Adrenal gland (tissue), 12 donors: Measurements from ENCODE around the gene NUP98. TPM values are rescaled to one million over a fixed set of nuclear protein-coding genes. Genes with fewer than 3 reads are reported as not detected.

ENCODE experiments used
- DNase-seq, 7 donors: peaks; one replicate each; pipeline ENCODE4 v3.0.0-alpha.2; 2019 to 2020
- H3K27ac ChIP-seq, 5 donors: fragments of 200-600 bp; sonication (generic) in 4 of 5; 1 replicate in 3 of 5; 2 replicates in 2 of 5; pipeline versions ENCODE4 v1.5.1 to v1.8.0; 2016 to 2020; ENCODE audit warnings: mild to moderate bottlenecking in 1 of 5
- H3K27me3 ChIP-seq: fragments of 200-600 bp; 2 replicates; pipeline ENCODE4 v1.8.0; 2021
- H3K36me3 ChIP-seq, 2 donors: fragments of 200-600 bp; replicated peaks in 1 of 2; 1 replicate in 1 of 2; 2 replicates in 1 of 2; pipeline versions ENCODE4 v1.5.1 to v1.8.0; 2018 to 2022
- H3K4me1 ChIP-seq, 2 donors: fragments of 200-600 bp; replicated peaks in 1 of 2; 1 replicate in 1 of 2; 2 replicates in 1 of 2; pipeline versions ENCODE4 v1.5.1 to v1.8.0; 2018 to 2021
- H3K4me3 ChIP-seq, 4 donors: fragments of 200-600 bp; sonication (generic) in 3 of 4; one replicate each; pipeline ENCODE4 v1.5.1; 2016 to 2018
- H3K9me3 ChIP-seq, 3 donors: fragments of 200-600 bp; sonication (generic) in 1 of 3; replicated peaks in 1 of 3; 1 replicate in 2 of 3; 2 replicates in 1 of 3; pipeline versions ENCODE4 v1.5.1 to v1.8.0; 2016 to 2021
- CTCF ChIP-seq, 6 experiments: fragments of 450-650 bp in 4 of 6; fragments of 200-600 bp in 2 of 6; sonication (generic) in 1 of 6; IDR thresholded peaks; 1 replicate in 5 of 6; 2 replicates in 1 of 6; pipeline versions ENCODE4 v1.5.1 to v1.8.0; 2016 to 2021; ENCODE audit warnings: antibody characterized with exemption in 6 of 6, mild to moderate bottlenecking in 2 of 6, moderate library complexity in 1 of 6
- POLR2A ChIP-seq, 2 donors: fragments of 450-650 bp; IDR thresholded peaks; one replicate each; pipeline ENCODE4 v1.6.1; 2017; ENCODE audit warnings: antibody characterized with exemption in 2 of 2, mild to moderate bottlenecking in 2 of 2, moderate library complexity in 1 of 2
- WGBS, 4 donors: extraction: QIAGEN DNeasy Blood & Tissue Kit in 2 of 4; methylation state at CpG; one replicate each; pipeline versions ENCODE4 v1.1.5 to v1.1.7; 2013 to 2017; 5-methylcytosine and 5-hydroxymethylcytosine counted together
- intact Hi-C, 2 donors: fragments of 100-400 bp; cut with DNase I; formaldehyde crosslinking; loops; one replicate each; pipeline versions ENCODE4 v1.14.1 to v1.15.0; 2022 to 2023
- polyA plus RNA-seq, 3 donors: library from polyadenylated mRNA; stranded (reverse); fragments of 200-250 nt in 2 of 3; fragments of 350-450 nt in 1 of 3; fragmentation: Illumina TruSeq in 1 of 3; extraction: RNeasy Lipid Tissue Mini Kit (QIAGEN cat#74804) in 1 of 3; gene quantifications; one replicate each; pipeline ENCODE4 v1.2.3, GENCODE V29; 2013 to 2014
- total RNA-seq, 9 donors: library from RNA; depleted of rRNA in 4 of 9; stranded (reverse); fragments of >200 nt in 4 of 9; fragments of 120-200 nt in 1 of 9; fragmentation: NEBNext Ultra II Directional in 1 of 9; extraction: Animal tissue kit (Norgen Biotek cat#: 25700) in 1 of 9; gene quantifications; one replicate each; pipeline versions ENCODE4 v1.1.0 to v1.2.4, GENCODE V29; 2013 to 2023
- donor health status: healthy with polysubstance abuse.
- donor health status: Bipolar disorder and iron deficiency.
- donor health status: DM: yes; HTN: yes; CAD: no.
- donor health status: DM: no; HTN: no; CAD: no.
- donor health status: DM: no; HTN: no; CAD: no.
- donor health status: DM: yes; HTN: yes; CAD: no.

Gene NUP98
- total and polyA plus RNA-seq, 12 donors: 14.6 to 226 (median 56.9) TPM

DNA sequence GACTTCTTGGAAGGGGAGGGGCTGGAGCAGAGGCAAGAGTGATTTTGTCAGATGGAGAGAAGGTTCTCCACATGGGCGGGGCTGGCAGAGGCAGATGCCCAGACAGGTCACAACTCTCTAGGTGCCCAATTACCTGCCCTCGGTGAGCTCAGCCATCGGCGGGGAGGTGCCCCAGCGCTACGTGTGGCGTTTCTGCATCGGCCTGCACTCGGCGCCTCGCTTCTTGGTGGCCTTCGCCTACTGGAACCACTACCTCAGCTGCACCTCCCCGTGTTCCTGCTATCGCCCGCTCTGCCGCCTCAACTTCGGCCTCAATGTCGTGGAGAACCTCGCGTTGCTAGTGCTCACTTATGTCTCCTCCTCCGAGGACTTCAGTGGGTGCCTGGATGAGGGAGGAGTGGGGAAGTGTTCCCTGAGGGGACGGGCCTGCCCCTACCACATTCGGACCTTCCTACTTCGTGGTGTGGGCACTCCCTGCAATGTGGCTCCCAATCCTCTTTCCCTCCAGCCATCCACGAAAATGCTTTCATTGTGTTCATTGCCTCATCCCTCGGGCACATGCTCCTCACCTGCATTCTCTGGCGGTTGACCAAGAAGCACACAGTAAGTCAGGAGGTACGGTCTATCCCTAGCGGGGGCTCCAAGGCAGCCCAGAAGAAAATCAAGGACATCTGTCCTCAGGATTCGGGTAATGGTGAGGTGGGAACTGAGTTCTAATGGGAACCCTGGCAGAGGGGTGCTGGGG is 26.6 kb upstream of the NUP98 start:
- Histone ChIP-seq H3K9me3 (no peaks in the 10 kb centered on the region), H3K4me1 (no peaks in the 10 kb centered on the region), H3K27ac (no peak overlapping the region), H3K27me3 (no peaks in the 10 kb centered on the region), H3K36me3 (peaks cover 0 to 19% of the 10 kb centered on the region in 2 donors), H3K4me3 (no peak overlapping the region)
- 95 to 97% (median 96%) methylated on average over 27 to 30 of the region's 30 CpGs for WGBS, 4 donors
- intact Hi-C loops: no loop called here
- TF ChIP-seq POLR2A (IDR thresholded peaks at IDR 0.05) (no peak), CTCF (IDR thresholded peaks at IDR 0.05) (no peak)
- no peak for DNase-seq

DNA sequence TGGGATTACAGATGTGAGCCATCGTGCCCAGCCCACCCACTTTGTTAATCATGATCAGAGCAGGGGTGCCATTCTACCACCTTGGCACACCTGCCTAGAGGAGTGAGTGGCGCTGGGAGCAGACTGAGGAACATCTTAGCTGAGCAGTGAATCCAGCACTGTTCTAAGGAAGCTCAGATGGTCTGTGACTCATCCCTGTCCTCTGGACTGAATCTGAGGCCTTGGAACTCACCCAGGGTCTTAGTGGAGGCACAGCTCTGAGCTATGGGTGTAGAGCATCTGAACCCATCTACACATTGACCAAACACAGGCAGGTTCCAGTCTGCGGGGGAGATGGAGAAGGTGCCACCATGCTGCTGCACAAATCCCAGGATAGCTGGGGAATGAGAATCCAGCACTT is 25.9 kb upstream of the NUP98 start:
- H3K27me3 ChIP-seq: no peaks in the 10 kb centered on the region

DNA sequence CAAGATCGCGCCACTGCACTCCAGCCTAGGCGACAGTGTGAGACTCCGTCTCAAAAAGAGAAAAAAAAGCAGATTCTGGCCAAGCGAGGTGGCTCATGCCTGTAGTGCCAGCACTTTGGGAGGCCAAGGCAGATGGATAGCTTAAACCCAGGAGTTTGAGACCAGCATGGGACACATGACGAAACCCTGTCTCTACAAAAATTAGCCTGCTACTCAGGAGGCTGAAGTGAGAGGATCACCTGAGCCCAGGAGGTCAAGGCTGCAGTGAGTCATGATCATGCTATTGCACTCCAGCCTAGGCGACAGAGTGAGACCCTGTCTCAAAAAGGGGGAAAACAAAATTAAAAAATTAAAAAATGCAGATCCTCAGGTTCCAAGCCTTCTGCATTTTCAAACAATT is 25.0 kb upstream of the NUP98 start:
- Histone ChIP-seq H3K27ac (no peak overlapping the region), H3K9me3 (no peaks in the 10 kb centered on the region), H3K27me3 (no peaks in the 10 kb centered on the region), H3K4me3 (no peak overlapping the region), H3K4me1 (no peaks in the 10 kb centered on the region), H3K36me3 (peaks cover 0 to 9% of the 10 kb centered on the region in 2 donors)
- WGBS, 4 donors: 88 to 94% (median 92%) methylated on average over 7 of the region's 7 CpGs
- intact Hi-C loops: no loop called here
- no peak for TF ChIP-seq CTCF (IDR thresholded peaks at IDR 0.05)
- DNase-seq: no peak

More for the DNA sequence above, 25.9 kb upstream of the NUP98 start:
- Histone ChIP-seq H3K9me3 (no peaks in the 10 kb centered on the region), H3K27ac (no peak overlapping the region), H3K4me3 (no peak overlapping the region), H3K4me1 (no peaks in the 10 kb centered on the region), H3K36me3 (peaks cover 0 to 19% of the 10 kb centered on the region in 2 donors)
- TF ChIP-seq CTCF (IDR thresholded peaks at IDR 0.05) (no peak), POLR2A (IDR thresholded peaks at IDR 0.05) (no peak)
- peak; percentile 41 to 67 (median 57) for DNase-seq
- 76 to 88% (median 81%) methylated on average over 2 to 3 of the region's 3 CpGs for WGBS, 4 donors
- intact Hi-C loops: no loop called here

GRCh38 chr11:3820971-3821370 is 23.6 kb upstream of the NUP98 start:
- Histone ChIP-seq H3K27me3 (no peaks in the 10 kb centered on the region), H3K4me3 (no peak overlapping the region), H3K27ac (no peak overlapping the region), H3K4me1 (no peaks in the 10 kb centered on the region), H3K9me3 (no peaks in the 10 kb centered on the region), H3K36me3 (no peaks in the 10 kb centered on the region)
- WGBS, 4 donors: 96 to 100% (median 97%) methylated on average over 2 of the region's 2 CpGs
- DNase-seq: no peak
- intact Hi-C loops: no loop called here
- no peak for TF ChIP-seq POLR2A (IDR thresholded peaks at IDR 0.05)
- no peak for TF ChIP-seq CTCF (IDR thresholded peaks at IDR 0.05)
